PFSK-1 (cell line): ENCODE measurements around the gene PUS3.

Experiments
- FOXP2 ChIP-seq: optimal IDR thresholded peaks from 2 replicates; pipeline ENCODE3; 2011; ENCODE audit warnings: borderline replicate concordance, control low read depth, inconsistent platforms; ENCODE audit not compliant: insufficient read depth; ENCODE audit errors: extremely low read length, extremely low read depth
- POLR2AphosphoS5 ChIP-seq: IDR thresholded peaks from 2 replicates; pipeline ENCODE4 v1.6.1; 2012; ENCODE audit warnings: low read depth, mild to moderate bottlenecking, control low read depth, low read length, moderate library complexity
- SIN3A ChIP-seq: IDR thresholded peaks from 2 replicates; pipeline ENCODE4 v1.6.1; 2012; ENCODE audit warnings: mild to moderate bottlenecking, low read length, moderate library complexity, borderline replicate concordance; ENCODE audit not compliant: insufficient read depth
- TAF1 ChIP-seq: IDR thresholded peaks from 2 replicates; pipeline ENCODE4 v1.6.1; 2012; ENCODE audit warnings: low read length, control low read depth, borderline replicate concordance; ENCODE audit not compliant: insufficient read depth
- TF ChIP-seq, protein P1 (sequence below), 2 experiments: IDR thresholded peaks; 2 replicates each; pipeline versions ENCODE4 v1.6.1 to v1.8.0; 2011 to 2012; ENCODE audit warnings: low read depth in 2 of 2, low read length in 2 of 2, control low read depth in 1 of 2, inconsistent platforms in 1 of 2, mild to moderate bottlenecking in 1 of 2, moderate library complexity in 1 of 2; ENCODE audit not compliant: insufficient read depth in 1 of 2

DNA sequence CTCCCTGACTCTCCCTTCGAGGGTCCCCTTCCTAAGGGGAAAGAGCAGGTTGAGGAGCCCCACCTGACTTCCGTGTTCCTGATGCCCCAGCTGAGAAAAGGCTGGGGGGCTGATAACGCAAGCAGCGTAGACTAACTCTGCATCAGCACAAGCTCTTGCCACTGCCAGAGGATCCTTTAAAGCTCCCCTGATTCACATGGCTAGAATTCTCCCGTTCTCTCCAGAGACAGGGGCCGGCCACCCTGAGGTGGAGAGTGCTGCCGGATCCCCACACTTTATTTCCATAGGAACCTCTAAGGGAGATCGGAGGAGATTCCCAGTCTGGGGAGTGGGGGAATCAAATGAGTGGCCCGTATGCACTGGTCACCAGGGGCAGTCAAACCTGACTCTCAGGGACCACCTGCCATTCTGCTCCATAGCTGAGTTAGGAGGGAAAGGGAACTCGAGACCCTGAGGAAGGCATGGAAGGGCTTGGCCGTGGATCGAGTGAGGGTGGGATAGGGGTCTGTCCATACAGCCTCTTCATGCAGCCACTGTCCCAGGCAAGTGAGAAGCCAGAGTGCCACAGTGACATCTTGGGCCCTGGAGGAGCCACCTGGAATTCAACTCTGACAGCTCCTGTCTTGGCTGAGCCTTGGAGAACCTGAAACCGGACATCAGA lies 41.5 kb upstream of the PUS3 start:
- TF ChIP-seq POLR2AphosphoS5 = no peak
- TF ChIP-seq, protein P1, sequence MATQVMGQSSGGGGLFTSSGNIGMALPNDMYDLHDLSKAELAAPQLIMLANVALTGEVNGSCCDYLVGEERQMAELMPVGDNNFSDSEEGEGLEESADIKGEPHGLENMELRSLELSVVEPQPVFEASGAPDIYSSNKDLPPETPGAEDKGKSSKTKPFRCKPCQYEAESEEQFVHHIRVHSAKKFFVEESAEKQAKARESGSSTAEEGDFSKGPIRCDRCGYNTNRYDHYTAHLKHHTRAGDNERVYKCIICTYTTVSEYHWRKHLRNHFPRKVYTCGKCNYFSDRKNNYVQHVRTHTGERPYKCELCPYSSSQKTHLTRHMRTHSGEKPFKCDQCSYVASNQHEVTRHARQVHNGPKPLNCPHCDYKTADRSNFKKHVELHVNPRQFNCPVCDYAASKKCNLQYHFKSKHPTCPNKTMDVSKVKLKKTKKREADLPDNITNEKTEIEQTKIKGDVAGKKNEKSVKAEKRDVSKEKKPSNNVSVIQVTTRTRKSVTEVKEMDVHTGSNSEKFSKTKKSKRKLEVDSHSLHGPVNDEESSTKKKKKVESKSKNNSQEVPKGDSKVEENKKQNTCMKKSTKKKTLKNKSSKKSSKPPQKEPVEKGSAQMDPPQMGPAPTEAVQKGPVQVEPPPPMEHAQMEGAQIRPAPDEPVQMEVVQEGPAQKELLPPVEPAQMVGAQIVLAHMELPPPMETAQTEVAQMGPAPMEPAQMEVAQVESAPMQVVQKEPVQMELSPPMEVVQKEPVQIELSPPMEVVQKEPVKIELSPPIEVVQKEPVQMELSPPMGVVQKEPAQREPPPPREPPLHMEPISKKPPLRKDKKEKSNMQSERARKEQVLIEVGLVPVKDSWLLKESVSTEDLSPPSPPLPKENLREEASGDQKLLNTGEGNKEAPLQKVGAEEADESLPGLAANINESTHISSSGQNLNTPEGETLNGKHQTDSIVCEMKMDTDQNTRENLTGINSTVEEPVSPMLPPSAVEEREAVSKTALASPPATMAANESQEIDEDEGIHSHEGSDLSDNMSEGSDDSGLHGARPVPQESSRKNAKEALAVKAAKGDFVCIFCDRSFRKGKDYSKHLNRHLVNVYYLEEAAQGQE (IDR thresholded peaks at IDR 0.05; ENCODE audit: insufficient read depth in 1 of 2, low read depth in 2 of 2, low read length in 2 of 2) = no peak
- TF ChIP-seq TAF1 = no peak
- TF ChIP-seq SIN3A = no peak
- TF ChIP-seq FOXP2 = no peak
